ENCODE data around the gene RASD2.

Gene RASD2

GRCh38 chr22:35542157-35542938 lies 1.7 kb downstream of the RASD2 start:
- no peak for DNase-seq

- no peak for DNase-seq
Observed at GRCh38 chr22:35542939-35543516, 2.4 kb downstream of the RASD2 start.

GRCh38 chr22:35543702-35544101 lies 3.1 kb downstream of the RASD2 start:
- DNase-seq = no peak

GRCh38 chr22:35544189-35544588 lies 3.6 kb downstream of the RASD2 start:
- DNase-seq = no peak

GRCh38 chr22:35544827-35545226 lies 4.2 kb downstream of the RASD2 start:
- DNase-seq = no peak

GRCh38 chr22:35546886-35547285 lies 6.3 kb downstream of the RASD2 start:
- no peak for DNase-seq

- no peak for DNase-seq
Observed at GRCh38 chr22:35547987-35548721, 7.5 kb downstream of the RASD2 start.

- no peak for DNase-seq
Observed at GRCh38 chr22:35548722-35549112, 8.1 kb downstream of the RASD2 start.

- DNase-seq = no peak
Observed at GRCh38 chr22:35549328-35549727, 8.7 kb downstream of the RASD2 start.

GRCh38 chr22:35551549-35552177 lies 11.0 kb downstream of the RASD2 start:
- no peak for DNase-seq

- DNase-seq = peak; percentile 58 to 83 (median 76)
Observed at GRCh38 chr22:35552196-35552842, 11.7 kb downstream of the RASD2 start.

GRCh38 chr22:35552846-35553245 lies 12.2 kb downstream of the RASD2 start:
- DNase-seq = no peak

- no peak for DNase-seq
Observed at GRCh38 chr22:35553341-35553740, 12.7 kb downstream of the RASD2 start.

GRCh38 chr22:35554297-35554845 lies 13.7 kb downstream of the RASD2 start:
- DNase-seq = no peak

GRCh38 chr22:35555483-35555890 lies 14.9 kb downstream of the RASD2 start:
- no peak for DNase-seq

- DNase-seq = no peak
Observed at GRCh38 chr22:35555946-35556547, 15.4 kb downstream of the RASD2 start.

- DNase-seq = no peak
Observed at GRCh38 chr22:35556666-35557065, 16.0 kb downstream of the RASD2 start.

- no peak for DNase-seq
Observed at GRCh38 chr22:35558031-35558430, 17.4 kb downstream of the RASD2 start.

GRCh38 chr22:35558719-35559118 lies 18.1 kb downstream of the RASD2 start:
- no peak for DNase-seq

GRCh38 chr22:35559354-35560005 lies 18.8 kb downstream of the RASD2 start:
- DNase-seq = no peak

GRCh38 chr22:35560366-35560765 lies 19.7 kb downstream of the RASD2 start:
- no peak for DNase-seq

- no peak for DNase-seq
Observed at GRCh38 chr22:35560824-35561223, 20.2 kb downstream of the RASD2 start.
